Measurements from ENCODE around the gene STAT1. TPM values are rescaled to one million over a fixed set of nuclear protein-coding genes. Genes with fewer than 3 reads are reported as not detected.
"Not testable (repeated sequence)": the region's sequence is repeated elsewhere in the genome, so short reads cannot be mapped to it uniquely, and the experiment has no call there.

Gene STAT1
- total RNA-seq, 1 donor from 2014 or later, result 31.5 TPM

- ATAC-seq (ENCODE audit: poor library complexity) (peak; percentile 37), DNase-seq (no peak)
- intact Hi-C loops (cut with DNase I), result no loop called here
Observed at GRCh38 chr2:190973726-190974628, 40.0 kb downstream of the STAT1 start.

GRCh38 chr2:190973262-190973661 lies 40.7 kb downstream of the STAT1 start:
- ATAC-seq (ENCODE audit: poor library complexity), result no peak
- intact Hi-C loops (cut with DNase I), result no loop called here
- no peak for DNase-seq

- intact Hi-C loops (cut with DNase I), result no loop called here
- ATAC-seq (ENCODE audit: poor library complexity) (no peak), DNase-seq (no peak)
Observed at GRCh38 chr2:190972846-190973245, 41.1 kb downstream of the STAT1 start.

- ATAC-seq (ENCODE audit: poor library complexity), result no peak
- no peak for DNase-seq
- intact Hi-C loops (cut with DNase I), result no loop called here
Observed at GRCh38 chr2:190972213-190972612, 41.8 kb downstream of the STAT1 start.

- intact Hi-C loops (cut with DNase I), result no loop called here
- ATAC-seq (ENCODE audit: poor library complexity), result no peak
- no peak for DNase-seq
Observed at GRCh38 chr2:190970873-190971506, 43.0 kb downstream of the STAT1 start.

GRCh38 chr2:190970160-190970559 lies 43.8 kb downstream of the STAT1 start:
- ATAC-seq (ENCODE audit: poor library complexity), result no peak

GRCh38 chr2:190968522-190968921 lies 45.4 kb downstream of the STAT1 start:
- intact Hi-C loops (cut with DNase I), result no loop called here
- DNase-seq, result no peak
- ATAC-seq (ENCODE audit: poor library complexity), result no peak

More at GRCh38 chr2:190970160-190970559, 43.8 kb downstream of the STAT1 start:
- DNase-seq, result no peak
- intact Hi-C loops (cut with DNase I), result no loop called here

- ATAC-seq (ENCODE audit: poor library complexity) (no peak), DNase-seq (no peak)
- intact Hi-C loops (cut with DNase I), result no loop called here
Observed at GRCh38 chr2:190965580-190966222, 48.3 kb downstream of the STAT1 start.

GRCh38 chr2:190964170-190964795 lies 49.7 kb downstream of the STAT1 start:
- DNase-seq (no peak), ATAC-seq (ENCODE audit: poor library complexity) (no peak)
- intact Hi-C loops (cut with DNase I), result no loop called here

GRCh38 chr2:190963088-190963487 lies 50.9 kb downstream of the STAT1 start:
- intact Hi-C loops (cut with DNase I), result no loop called here
- DNase-seq (no peak), ATAC-seq (ENCODE audit: poor library complexity) (no peak)

- no peak for DNase-seq
- peak; percentile 38 for ATAC-seq (ENCODE audit: poor library complexity)
- intact Hi-C loops (cut with DNase I), result no loop called here
Observed at GRCh38 chr2:190961918-190962487, 52.0 kb downstream of the STAT1 start.

- DNase-seq; intact Hi-C loops (cut with DNase I); ATAC-seq (ENCODE audit: poor library complexity): not testable (repeated sequence)
Observed at GRCh38 chr2:190961117-190961516, 52.9 kb downstream of the STAT1 start.

- ATAC-seq (ENCODE audit: poor library complexity) (no peak), DNase-seq (no peak)
- intact Hi-C loops (cut with DNase I), result no loop called here
Observed at GRCh38 chr2:190959911-190960788, 53.8 kb downstream of the STAT1 start.

- DNase-seq (no peak), ATAC-seq (ENCODE audit: poor library complexity) (no peak)
- intact Hi-C loops (cut with DNase I), result no loop called here
Observed at GRCh38 chr2:190953257-190953656, 60.7 kb downstream of the STAT1 start.

GRCh38 chr2:190950566-190950991 lies 63.4 kb downstream of the STAT1 start:
- no peak for DNase-seq
- intact Hi-C loops (cut with DNase I), result no loop called here
- no peak for ATAC-seq (ENCODE audit: poor library complexity)

GRCh38 chr2:190948671-190949070 lies 65.3 kb downstream of the STAT1 start:
- ATAC-seq (ENCODE audit: poor library complexity), result peak; percentile 24
- no peak for DNase-seq
- intact Hi-C loops (cut with DNase I), result no loop called here

- ATAC-seq (ENCODE audit: poor library complexity) (peak; percentile 68), DNase-seq (no peak)
- intact Hi-C loops (cut with DNase I), result no loop called here
Observed at GRCh38 chr2:190947711-190948251, 66.2 kb downstream of the STAT1 start.

- DNase-seq (no peak), ATAC-seq (ENCODE audit: poor library complexity) (no peak)
- intact Hi-C loops (cut with DNase I), result no loop called here
Observed at GRCh38 chr2:190947141-190947540, 66.8 kb downstream of the STAT1 start.

Measured in Right ventricle myocardium superior (tissue), 1 donor.